HG02870 (cell line): ENCODE results near the gene RIN2.

Source experiments
- ATAC-seq: cut with Tn5 transposase; IDR thresholded peaks from one replicate; pipeline ENCODE4 v1.9.1; 2021; ENCODE audit warnings: mild to moderate bottlenecking, moderate library complexity; ENCODE audit not compliant: unreplicated experiment

The RIN2 gene

GRCh38 chr20:19764207-19764606, 6.1 kb downstream of the RIN2 start:
- ATAC-seq = no peak

GRCh38 chr20:19765266-19765665, 7.2 kb downstream of the RIN2 start:
- ATAC-seq = no peak

- ATAC-seq = no peak
Measured at GRCh38 chr20:19765913-19766312, 7.9 kb downstream of the RIN2 start.

GRCh38 chr20:19767070-19767469, 9.0 kb downstream of the RIN2 start:
- ATAC-seq = no peak

GRCh38 chr20:19768325-19768842, 10.3 kb downstream of the RIN2 start:
- no peak for ATAC-seq

- ATAC-seq = no peak
Measured at GRCh38 chr20:19769507-19769906, 11.4 kb downstream of the RIN2 start.

- no peak for ATAC-seq
Measured at GRCh38 chr20:19770375-19770774, 12.3 kb downstream of the RIN2 start.

- no peak for ATAC-seq
Measured at GRCh38 chr20:19771031-19771430, 13.0 kb downstream of the RIN2 start.

GRCh38 chr20:19773471-19773870, 15.4 kb downstream of the RIN2 start:
- ATAC-seq = no peak

GRCh38 chr20:19774135-19774933, 16.3 kb downstream of the RIN2 start:
- no peak for ATAC-seq

GRCh38 chr20:19775353-19776253, 17.5 kb downstream of the RIN2 start:
- no peak for ATAC-seq

GRCh38 chr20:19777315-19777714, 19.3 kb downstream of the RIN2 start:
- ATAC-seq = no peak

- no peak for ATAC-seq
Measured at GRCh38 chr20:19777981-19778380, 19.9 kb downstream of the RIN2 start.

- no peak for ATAC-seq
Measured at GRCh38 chr20:19778404-19778803, 20.3 kb downstream of the RIN2 start.

GRCh38 chr20:19779634-19780033, 21.6 kb downstream of the RIN2 start:
- ATAC-seq = peak; percentile 79

- no peak for ATAC-seq
Measured at GRCh38 chr20:19780261-19780660, 22.2 kb downstream of the RIN2 start.

GRCh38 chr20:19781235-19781634, 23.2 kb downstream of the RIN2 start:
- ATAC-seq = no peak

- no peak for ATAC-seq
Measured at GRCh38 chr20:19782669-19783068, 24.6 kb downstream of the RIN2 start.

GRCh38 chr20:19783966-19784401, 25.9 kb downstream of the RIN2 start:
- ATAC-seq = no peak

- no peak for ATAC-seq
Measured at GRCh38 chr20:19784511-19785172, 26.6 kb downstream of the RIN2 start.
